IMR-90 (cell line): ENCODE measurements around the gene IQGAP2. TPM values are rescaled to one million over a fixed set of nuclear protein-coding genes. Genes with fewer than 3 reads are reported as not detected.

Experiments used
- ATAC-seq: fragments of 200-7000 bp; cut with Tn5 transposase; 2 replicates; pipeline ENCODE4 v1.9.1; 2020; ENCODE audit warnings: low read depth, mild to moderate bottlenecking, moderate library complexity
- BruUV-seq: library from RNA; stranded (reverse); fragments of 400-500 nt; replicated peaks from 2 replicates; lab custom pipeline; 2021; lab: Mats Ljungman, UMichigan
- CTCF ChIA-PET: fragments of 300-600 bp; formaldehyde crosslinking; extraction: SDS; loops from one replicate; lab custom pipeline; 2021; ENCODE audit warnings: antibody characterized with exemption; lab: Yijun Ruan, JAX
- POLR2A ChIA-PET: fragments of 300-600 bp; sonication (Branson Sonifier 250); formaldehyde crosslinking; loops from one replicate; lab custom pipeline; 2022; ENCODE audit warnings: antibody characterized with exemption; ENCODE audit not compliant: unreplicated experiment; lab: Charles Lee
- DNase-seq: peaks from one replicate; pipeline ENCODE4 v3.0.0; 2013
- H2AFZ ChIP-seq: replicated peaks from 2 replicates; pipeline ENCODE3; 2013; ENCODE audit warnings: low read length, mild to moderate bottlenecking; ENCODE audit not compliant: poor library complexity
- H2AK5ac ChIP-seq: 2 replicates; pipeline ENCODE4 v1.6.1; 2013; ENCODE audit warnings: low read depth, low read length, inconsistent platforms
- H2AK9ac ChIP-seq: replicated peaks from 2 replicates; pipeline ENCODE3; 2013; ENCODE audit warnings: mild to moderate bottlenecking, low read depth, low read length, moderate library complexity; ENCODE audit not compliant: poor library complexity
- H2BK120ac ChIP-seq: 2 replicates; pipeline ENCODE4 v1.6.1; 2013; ENCODE audit warnings: low read depth, low read length, inconsistent platforms
- H2BK15ac ChIP-seq: 3 replicates; pipeline ENCODE4 v1.6.1; 2013; ENCODE audit warnings: low read depth, low read length, inconsistent platforms
- H2BK20ac ChIP-seq: 2 replicates; pipeline ENCODE4 v1.6.1; 2013; ENCODE audit warnings: low read depth, mild to moderate bottlenecking, inconsistent platforms, low read length, moderate library complexity
- H2BK5ac ChIP-seq: 2 replicates; pipeline ENCODE4 v1.6.1; 2013; ENCODE audit warnings: mild to moderate bottlenecking, low read depth, low read length, inconsistent platforms; ENCODE audit not compliant: poor library complexity, severe bottlenecking
- H3K14ac ChIP-seq: replicated peaks from 2 replicates; pipeline ENCODE4 v1.6.1; 2013; ENCODE audit warnings: low read depth, low read length, inconsistent platforms
- H3K18ac ChIP-seq: 2 replicates; pipeline ENCODE4 v1.6.1; 2013; ENCODE audit warnings: low read depth, low read length, control low read depth
- H3K23ac ChIP-seq: 2 replicates; pipeline ENCODE4 v1.6.1; 2013; ENCODE audit warnings: low read depth, low read length, inconsistent platforms
- H3K27ac ChIP-seq: 2 replicates; pipeline ENCODE4 v1.5.1; 2013; ENCODE audit warnings: mild to moderate bottlenecking, control low read depth, low read length; ENCODE audit not compliant: insufficient read depth
- H3K27me3 ChIP-seq: 2 replicates; pipeline ENCODE4 v1.6.1; 2013; ENCODE audit warnings: low read length; ENCODE audit not compliant: control insufficient read depth, insufficient read depth
- H3K36me3 ChIP-seq: 2 replicates; pipeline ENCODE4 v1.6.1; 2013; ENCODE audit warnings: low read length, mixed read lengths; ENCODE audit not compliant: control insufficient read depth, insufficient read depth
- H3K4ac ChIP-seq: 2 replicates; pipeline ENCODE4 v1.6.1; 2013; ENCODE audit warnings: low read depth, low read length, inconsistent platforms
- H3K4me1 ChIP-seq: 2 replicates; pipeline ENCODE4 v1.6.1; 2013; ENCODE audit warnings: low read length, mixed read lengths; ENCODE audit not compliant: control insufficient read depth, insufficient read depth
- H3K4me2 ChIP-seq: 2 replicates; pipeline ENCODE4 v1.6.1; 2013; ENCODE audit warnings: low read depth, mild to moderate bottlenecking, control low read depth, low read length, moderate library complexity
- H3K4me3 ChIP-seq: 2 replicates; pipeline ENCODE4 v1.5.1; 2013; ENCODE audit warnings: low read depth, mild to moderate bottlenecking, control low read depth, low read length, moderate library complexity; ENCODE audit not compliant: insufficient read depth
- H3K56ac ChIP-seq: 2 replicates; pipeline ENCODE4 v1.6.1; 2013; ENCODE audit warnings: low read length, inconsistent platforms; ENCODE audit not compliant: insufficient read depth; ENCODE audit errors: extremely low read depth
- H3K79me1 ChIP-seq, 2 experiments: 2 replicates each; pipeline ENCODE4 v1.6.1; 2013; ENCODE audit warnings: low read length in 2 of 2, inconsistent platforms in 1 of 2, low read depth in 1 of 2
- H3K9ac ChIP-seq: 2 replicates; pipeline ENCODE4 v1.6.1; 2013; ENCODE audit warnings: low read depth, low read length, control low read depth
- H3K9me1 ChIP-seq: 2 replicates; pipeline ENCODE4 v1.6.1; 2013; ENCODE audit warnings: low read length, inconsistent platforms; ENCODE audit not compliant: insufficient read depth
- H3K9me3 ChIP-seq: 2 replicates; pipeline ENCODE4 v1.6.1; 2013; ENCODE audit warnings: low read length; ENCODE audit not compliant: control insufficient read depth, insufficient read depth
- H4K20me1 ChIP-seq: 2 replicates; pipeline ENCODE4 v1.6.1; 2013; ENCODE audit warnings: low read length, inconsistent platforms; ENCODE audit not compliant: insufficient read depth
- H4K5ac ChIP-seq: 2 replicates; pipeline ENCODE4 v1.6.1; 2013; ENCODE audit warnings: mild to moderate bottlenecking, low read depth, low read length, control low read depth
- H4K8ac ChIP-seq, 2 experiments: 2 replicates each; pipeline ENCODE4 v1.6.1; 2013; ENCODE audit warnings: low read depth in 2 of 2, low read length in 2 of 2, control low read depth in 1 of 2, inconsistent platforms in 1 of 2
- H4K91ac ChIP-seq: 2 replicates; pipeline ENCODE4 v1.6.1; 2013; ENCODE audit warnings: low read depth, low read length, inconsistent platforms; ENCODE audit not compliant: insufficient read depth
- MXI1 ChIP-seq: IDR thresholded peaks from 2 replicates; pipeline ENCODE4 v1.6.1; 2012; ENCODE audit warnings: low read depth, mild to moderate bottlenecking, low read length, moderate library complexity, borderline replicate concordance
- POLR2A ChIP-seq: IDR thresholded peaks from 2 replicates; pipeline ENCODE4 v1.6.1; 2012; ENCODE audit warnings: mild to moderate bottlenecking, low read depth, low read length
- RAD21 ChIP-seq: IDR thresholded peaks from 2 replicates; pipeline ENCODE4 v1.6.1; 2012; ENCODE audit warnings: low read length, improper control_type of control experiment
- WGBS, 2 experiments: methylation state at CpG; one replicate each; pipeline versions ENCODE4 v1.1.5 to v1.1.7; 2013; ENCODE audit warnings: missing lambda C conversion rate in 2 of 2; ENCODE audit not compliant: insufficient read length in 1 of 2; ENCODE audit errors: extremely low coverage in 2 of 2; 5-methylcytosine and 5-hydroxymethylcytosine counted together
- dilution Hi-C: fragments of 300-500 bp; cut with HindIII; formaldehyde crosslinking; loops from one replicate; pipeline ENCODE4 v1.14.3; 2018; ENCODE audit warnings: low sequenced_read_pairs; ENCODE audit not compliant: unreplicated experiment
- in situ Hi-C: fragments of 300-500 bp; cut with MboI; formaldehyde crosslinking; loops from 3 replicates; pipeline ENCODE4 v1.14.3; 2019; ENCODE audit warnings: low sequenced_read_pairs, inconsistent platforms, mixed read lengths
- intact Hi-C: fragments of 100-400 bp; cut with micrococcal nuclease; formaldehyde crosslinking; loops from 2 replicates; pipeline ENCODE4 v1.10.0; 2022
- polyA plus RNA-seq, 3 experiments: library from polyadenylated mRNA; depleted of rRNA; stranded (reverse); fragments of >200 nt; gene quantifications; 2 replicates each; pipeline ENCODE4 v1.2.3, GENCODE V29; 2012; ENCODE audit warnings: low replicate concordance in 1 of 3
- total RNA-seq: library from RNA; depleted of rRNA; stranded (reverse); fragments of >200 nt; gene quantifications from 2 replicates; pipeline ENCODE4 v1.2.3, GENCODE V29; 2012

The IQGAP2 gene
- total and polyA plus RNA-seq, 2 of the 4 experiments (the other 2 are of a cell fraction): 0.21 to 0.36 TPM

- no peak overlapping the region for H3K9ac ChIP-seq
- H4K8ac ChIP-seq: no peak overlapping the region
- H2BK5ac ChIP-seq: no peak overlapping the region
- no peaks in the 10 kb centered on the region for H4K20me1 ChIP-seq
- BruUV-seq: no TSS peak
- intact Hi-C loops (no loop called here), dilution Hi-C loops (no loop called here), in situ Hi-C loops (no loop called here)
- DNase-seq (no peak), ATAC-seq (no peak)
- no peak overlapping the region for H3K27ac ChIP-seq
- WGBS, 2 experiments: 40% methylated on average over 1 of the region's 4 CpGs; no CpG with 5 or more reads in 1 of the 2 experiments
- H3K9me1 ChIP-seq: no peaks in the 10 kb centered on the region
- H2BK20ac ChIP-seq: no peak overlapping the region
- no peak overlapping the region for H3K56ac ChIP-seq
- no peak overlapping the region for H3K4me3 ChIP-seq
- no peak overlapping the region for H2AK5ac ChIP-seq
- H2AK9ac ChIP-seq: no peak overlapping the region
- no peaks in the 10 kb centered on the region for H3K9me3 ChIP-seq
- no peak overlapping the region for H3K18ac ChIP-seq
- H3K36me3 ChIP-seq: no peaks in the 10 kb centered on the region
- H2AFZ ChIP-seq: no peak overlapping the region
- H3K14ac ChIP-seq: no peak overlapping the region
- no peaks in the 10 kb centered on the region for H3K4me1 ChIP-seq
- H4K5ac ChIP-seq: no peak overlapping the region
- CTCF ChIA-PET: no interaction called here
- no peak overlapping the region for H3K4ac ChIP-seq
- TF ChIP-seq POLR2A: no peak
- TF ChIP-seq RAD21: no peak
- TF ChIP-seq MXI1: no peak
- H3K4me2 ChIP-seq: no peak overlapping the region
- no peaks in the 10 kb centered on the region for H3K79me1 ChIP-seq
- POLR2A ChIA-PET: no interaction called here
- no peak overlapping the region for H3K23ac ChIP-seq
- H2BK15ac ChIP-seq: no peak overlapping the region
- H4K91ac ChIP-seq: no peak overlapping the region
- H2BK120ac ChIP-seq: no peak overlapping the region
- peaks cover 13% of the 10 kb centered on the region; the same call in 1 of the 2 replicates for H3K27me3 ChIP-seq
Observed at GRCh38 chr5:76425146-76425545, 22.1 kb downstream of the IQGAP2 start.
